ENCODE data around the gene NTMT1.
"Not testable (repeated sequence)": the region's sequence is repeated elsewhere in the genome, so short reads cannot be mapped to it uniquely, and the experiment has no call there.

The NTMT1 gene

DNA sequence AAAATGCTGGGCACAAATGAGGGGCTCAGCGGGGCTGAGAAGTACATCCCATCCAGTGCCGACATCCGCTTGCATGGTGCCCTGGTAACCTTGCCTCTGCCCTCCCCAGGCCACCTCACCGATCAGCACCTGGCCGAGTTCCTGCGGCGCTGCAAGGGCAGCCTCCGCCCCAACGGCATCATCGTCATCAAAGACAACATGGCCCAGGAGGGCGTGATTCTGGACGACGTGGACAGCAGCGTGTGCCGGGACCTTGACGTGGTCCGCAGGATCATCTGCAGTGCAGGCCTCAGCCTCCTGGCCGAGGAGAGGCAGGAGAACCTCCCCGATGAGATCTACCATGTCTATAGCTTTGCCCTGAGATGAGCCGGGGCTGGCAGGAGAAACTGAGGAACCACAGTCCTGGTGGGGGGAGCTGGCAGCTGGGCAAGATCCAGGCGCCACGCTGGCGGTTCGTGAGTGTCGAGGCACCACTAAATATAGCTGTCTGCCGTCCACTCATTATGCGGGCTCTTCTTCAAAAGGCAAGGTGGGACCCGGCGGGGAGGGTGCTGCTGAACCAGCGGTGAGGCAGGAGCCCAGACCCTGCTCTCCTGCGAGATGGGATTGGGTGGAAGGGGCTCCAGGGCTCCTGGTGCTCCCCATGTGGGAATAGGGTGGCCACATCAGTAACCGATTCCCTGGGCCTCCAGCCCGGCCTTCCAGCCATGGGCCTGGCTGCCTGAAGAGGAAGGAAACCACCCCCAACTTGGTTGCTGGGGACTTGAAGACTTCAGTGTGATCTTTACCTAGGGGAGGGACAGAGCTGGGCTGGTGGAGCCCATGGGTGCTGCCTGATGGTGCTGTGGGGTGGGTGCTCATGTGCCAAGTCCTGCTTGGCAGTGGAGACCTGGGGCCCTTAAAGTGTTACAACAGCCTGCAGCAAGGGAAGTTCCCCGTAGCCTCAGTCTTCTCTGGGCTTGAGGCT lies 9.4 kb downstream of the NTMT1 start:
- DNase-seq (ENCODE audit: low read depth in 2 of 2, low spot score in 1 of 2) = no peak

DNA sequence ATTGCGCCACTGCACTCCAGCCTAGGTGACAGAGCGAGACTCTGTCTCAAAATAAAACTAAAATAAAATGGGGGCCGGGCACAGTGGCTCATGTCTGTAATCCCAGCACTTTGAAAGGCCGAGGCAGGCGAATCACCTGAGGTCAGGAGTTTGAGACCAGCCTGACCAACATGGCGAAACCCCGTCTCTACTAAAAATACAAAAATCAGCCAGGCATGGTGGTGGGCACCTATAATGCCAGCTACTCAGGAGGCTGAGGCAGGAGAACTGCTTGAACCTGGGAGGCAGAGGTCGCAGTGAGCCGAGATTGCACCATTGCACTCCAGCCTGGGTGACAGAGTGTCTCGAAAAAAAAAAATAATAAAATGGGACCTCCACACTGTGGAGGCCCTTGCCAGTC lies 10.4 kb downstream of the NTMT1 start:
- not testable (repeated sequence) for DNase-seq (ENCODE audit: low read depth in 2 of 2, low spot score in 1 of 2)

DNA sequence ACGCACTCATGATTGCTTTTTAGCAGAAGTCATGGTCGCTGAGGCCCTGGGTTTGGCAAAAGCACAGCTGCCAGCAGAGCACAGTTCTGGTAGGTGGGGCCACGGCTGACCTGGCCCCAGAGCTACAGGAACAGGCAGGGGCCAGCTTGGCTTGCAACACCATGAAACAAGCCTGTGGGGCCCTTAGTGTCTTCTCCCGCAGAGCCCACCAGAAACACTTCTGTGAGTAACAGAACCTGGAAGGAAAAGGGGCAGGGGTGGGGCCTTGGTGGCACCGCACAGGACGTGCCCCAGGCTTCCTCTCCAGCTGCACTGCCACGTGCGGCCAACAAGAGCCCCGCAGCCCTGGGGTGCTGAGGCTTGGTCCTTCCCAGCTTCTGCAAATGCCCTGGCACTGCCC lies 11.1 kb downstream of the NTMT1 start:
- DNase-seq (ENCODE audit: low read depth in 2 of 2, low spot score in 1 of 2) = no peak

DNA sequence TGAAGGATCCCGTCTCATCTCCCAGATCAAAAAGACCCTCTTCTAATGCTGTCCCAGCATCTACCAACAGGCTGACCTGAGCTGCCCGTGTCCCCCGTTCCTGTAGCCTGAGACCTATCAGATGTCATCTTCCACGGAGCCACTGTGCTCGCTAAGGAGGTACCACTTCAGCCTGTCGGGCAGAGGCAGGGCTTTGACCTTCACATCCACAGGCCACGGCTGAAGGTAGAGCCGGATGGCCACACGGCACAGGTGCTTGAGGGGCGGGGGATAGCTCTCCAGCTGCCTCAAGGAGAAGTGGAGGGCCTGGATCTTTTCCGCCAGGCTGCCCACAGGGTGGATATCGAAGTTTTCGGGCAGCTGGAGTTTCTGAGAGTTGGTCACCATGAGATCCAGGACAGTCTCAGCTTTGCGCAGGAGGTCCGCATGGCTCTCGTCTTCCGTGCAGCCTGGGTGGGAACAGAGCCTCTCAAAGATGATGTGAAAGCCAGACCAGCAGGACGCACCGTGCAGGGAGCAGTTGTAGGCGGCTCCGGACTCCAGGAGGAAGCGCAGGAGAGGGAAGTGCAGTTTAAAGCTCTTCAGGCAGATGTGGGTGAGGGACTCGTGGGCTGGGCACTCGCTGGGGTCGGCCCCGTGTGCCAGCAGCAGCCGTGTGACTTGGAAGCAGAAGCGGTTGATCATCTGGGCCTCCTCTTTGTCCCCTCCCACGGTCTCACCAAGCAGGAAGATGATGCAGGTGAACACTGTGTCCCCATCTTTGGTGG lies 11.9 kb downstream of the NTMT1 start:
- DNase-seq (ENCODE audit: low read depth in 2 of 2, low spot score in 1 of 2) = no peak

DNA sequence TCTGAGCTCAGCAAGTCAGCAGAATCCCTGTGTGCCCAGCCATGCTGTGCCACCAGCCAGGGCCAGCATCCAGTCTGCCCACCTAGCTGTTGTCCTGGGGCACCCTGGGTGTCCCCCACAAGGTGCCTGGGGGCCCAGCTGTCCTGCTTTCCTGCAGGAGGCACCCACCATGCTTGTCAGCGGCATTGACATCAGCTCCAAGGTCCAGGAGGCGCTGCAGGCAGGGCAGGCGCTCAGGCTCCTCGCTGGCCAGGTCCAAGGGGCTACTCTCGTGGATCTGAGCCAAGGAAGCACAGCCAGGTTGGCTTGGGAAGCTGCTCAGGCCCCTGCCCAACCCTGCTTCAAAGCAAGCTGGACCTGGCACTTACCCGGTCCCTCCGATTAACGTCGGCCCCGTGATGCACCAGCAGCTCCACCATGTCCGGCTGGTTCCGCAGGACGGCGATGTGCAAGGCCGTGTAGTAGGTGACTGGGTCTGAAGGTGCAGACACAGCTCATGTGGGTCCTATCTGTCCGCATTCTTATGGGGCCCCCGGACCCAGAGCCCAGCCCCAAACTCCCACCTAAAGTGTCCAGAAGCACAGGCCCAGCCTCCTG lies 13.2 kb downstream of the NTMT1 start:
- no peak for DNase-seq (ENCODE audit: low read depth in 2 of 2, low spot score in 1 of 2)

DNA sequence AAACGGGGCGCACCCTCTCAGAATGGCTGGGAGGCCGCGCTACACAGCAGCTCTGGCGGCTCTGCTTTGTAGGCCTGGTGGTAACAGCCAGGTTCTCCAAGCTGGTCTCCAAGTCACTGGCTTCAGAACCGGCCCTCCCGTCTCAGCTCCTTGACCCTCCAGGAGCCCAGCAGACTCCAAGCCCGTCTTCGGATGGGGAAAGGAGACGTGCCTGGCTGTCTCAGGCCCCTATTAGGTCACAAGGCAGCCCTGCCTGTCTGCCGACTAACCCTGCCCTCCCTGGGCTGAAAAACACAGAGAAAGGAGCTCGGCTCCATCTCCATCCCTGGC lies 13.8 kb downstream of the NTMT1 start:
- DNase-seq (ENCODE audit: low read depth in 2 of 2, low spot score in 1 of 2) = no peak

DNA sequence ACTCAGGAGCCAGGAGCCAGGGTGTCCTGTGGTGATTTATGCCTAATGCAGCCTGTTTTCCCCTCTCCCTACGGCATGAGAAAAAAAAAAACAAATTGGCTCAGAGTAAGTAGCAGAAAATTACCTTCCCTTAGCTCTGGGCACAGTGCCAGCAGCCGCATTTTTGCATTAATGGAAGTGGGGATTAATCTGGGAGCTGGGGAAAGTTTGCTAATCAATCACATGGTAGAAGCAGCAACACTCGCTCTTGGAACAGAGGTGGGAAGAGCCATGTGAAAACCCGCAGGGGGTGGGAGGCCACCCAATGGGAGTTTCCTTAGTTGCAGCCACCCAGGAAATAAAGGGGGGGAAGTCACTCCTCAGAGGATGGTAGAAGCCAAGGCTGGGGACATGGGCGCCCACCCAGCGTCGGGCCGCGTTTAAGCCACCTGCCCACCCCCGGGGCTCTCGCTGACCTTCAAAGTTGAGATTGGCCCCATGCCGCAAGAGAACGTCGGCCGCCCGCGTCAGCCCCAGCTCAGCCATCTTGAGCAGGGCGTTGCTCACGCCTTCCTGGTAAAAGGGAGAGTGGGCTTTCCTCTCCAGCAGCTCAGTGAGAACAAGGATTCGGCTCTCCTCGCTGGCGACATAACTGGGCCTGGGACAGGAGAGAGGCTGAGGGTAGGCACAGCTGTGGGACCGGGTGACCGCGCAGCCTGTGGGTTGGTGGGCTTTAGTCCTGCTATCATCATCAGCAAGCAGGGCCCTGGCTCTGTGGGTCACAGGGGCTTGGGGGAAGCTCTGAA lies 14.3 kb downstream of the NTMT1 start:
- no peak for DNase-seq (ENCODE audit: low read depth in 2 of 2, low spot score in 1 of 2)

DNA sequence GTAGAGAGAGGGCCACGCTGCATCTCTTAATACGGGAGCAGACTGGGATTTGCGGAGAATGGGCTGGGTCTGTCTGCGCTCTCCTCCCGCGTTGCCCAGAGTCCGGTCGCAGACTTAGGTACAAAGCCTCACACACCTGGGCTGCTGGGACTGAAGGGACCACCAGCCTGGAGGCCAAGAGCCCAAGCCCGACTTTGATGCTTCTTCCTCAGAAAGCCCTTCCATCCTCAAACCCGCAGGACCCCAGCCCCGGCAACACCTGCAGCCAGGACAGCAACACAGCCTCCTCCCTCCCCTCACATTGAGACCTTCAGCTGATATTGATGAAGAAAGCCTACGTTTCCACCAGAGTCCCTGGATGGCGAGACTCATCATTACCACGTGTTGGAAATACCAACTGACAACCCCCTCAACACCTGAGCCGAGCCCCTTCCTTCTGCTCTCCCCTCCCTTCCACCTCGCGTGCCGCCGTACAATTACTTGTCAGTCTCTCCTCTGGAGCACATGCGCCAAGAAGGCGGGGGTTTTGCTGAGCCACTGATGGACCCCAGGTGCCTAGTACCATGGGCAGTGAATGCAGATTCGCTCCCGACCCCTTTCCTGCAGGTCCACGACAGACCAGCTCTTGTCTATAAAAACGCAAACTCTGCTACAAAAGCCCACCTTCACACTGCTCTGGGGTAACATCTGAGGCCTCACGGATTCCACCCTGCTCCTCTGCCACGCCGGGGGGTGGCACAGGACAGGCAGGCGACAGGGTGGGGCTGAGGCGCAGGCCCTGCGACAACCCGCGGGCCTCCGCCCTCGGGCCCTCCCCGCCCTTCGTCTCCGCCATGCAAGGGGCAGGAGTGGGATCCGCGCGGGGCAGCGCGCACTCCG lies 15.1 kb downstream of the NTMT1 start:
- no peak for DNase-seq (ENCODE audit: low read depth in 2 of 2, low spot score in 1 of 2)

DNA sequence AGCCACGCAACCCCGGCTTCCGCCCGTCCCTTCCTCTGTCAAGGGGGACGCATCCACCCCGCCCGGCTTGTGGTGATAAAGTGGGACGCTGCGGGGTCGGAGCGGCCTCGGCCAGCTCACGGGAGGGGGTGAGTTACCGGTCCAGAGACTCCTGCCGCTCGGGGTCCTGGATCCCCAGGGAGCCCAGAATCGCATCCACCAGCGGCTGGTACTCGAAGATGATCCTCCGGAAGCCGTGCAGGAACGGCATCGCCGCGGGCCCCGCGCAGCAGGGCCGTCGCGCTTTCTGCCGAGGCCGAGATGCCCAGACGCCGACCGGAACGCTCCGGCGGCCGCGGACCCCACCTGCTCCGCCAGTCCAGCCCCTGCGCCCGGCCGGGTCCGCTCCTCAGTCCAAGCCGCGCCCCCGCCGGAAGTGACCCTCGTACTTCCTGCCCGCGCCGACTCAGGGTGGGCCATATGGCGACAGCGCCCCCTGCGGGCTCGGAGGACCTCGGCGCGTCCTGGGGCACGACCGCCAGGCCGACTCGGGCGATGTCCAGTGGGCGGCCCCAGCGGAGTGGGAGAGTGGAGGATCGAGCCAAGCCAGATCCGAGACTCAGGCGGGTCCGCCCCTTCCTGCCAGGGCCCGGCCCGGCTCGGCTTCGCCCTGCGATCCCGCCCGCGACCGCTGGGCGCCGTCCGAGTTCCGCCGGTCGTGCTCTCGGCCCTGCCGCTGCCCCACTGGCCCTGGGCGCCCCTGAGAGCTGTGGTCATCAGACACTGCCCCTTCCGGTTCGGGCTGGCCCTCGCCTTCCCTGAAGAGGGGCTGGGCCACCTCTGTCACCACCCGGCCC lies 16.0 kb downstream of the NTMT1 start, which contains the start of gene ASB6:
Gene ASB6 (minus strand): TSS at position 402 of the 836 bp plus-strand sequence. CDS start 152 bp downstream, at position 250.
- peak; percentile 86 to 96 for DNase-seq (ENCODE audit: low read depth in 2 of 2, low spot score in 1 of 2)

DNA sequence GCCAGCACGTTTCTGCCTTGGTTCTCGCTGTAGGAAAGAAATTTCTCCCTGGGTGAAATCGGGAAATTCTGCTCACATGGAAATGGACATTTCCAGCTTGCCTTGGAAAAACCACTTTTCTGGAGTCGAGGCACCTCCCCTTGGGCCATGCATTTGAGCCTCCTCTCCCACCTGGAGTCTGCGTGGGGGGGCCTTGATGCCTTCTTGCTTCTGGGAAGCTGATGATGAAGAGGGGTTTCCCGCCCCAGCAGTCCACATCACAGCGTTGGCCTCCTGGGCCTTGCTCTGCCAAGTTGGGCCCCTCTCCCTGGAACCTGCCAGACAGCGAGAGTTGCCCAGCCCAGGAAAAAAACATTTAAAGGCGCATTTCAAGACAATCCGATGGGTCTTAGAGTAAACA lies 17.7 kb downstream of the NTMT1 start:
- no peak for DNase-seq (ENCODE audit: low read depth in 2 of 2, low spot score in 1 of 2)

DNA sequence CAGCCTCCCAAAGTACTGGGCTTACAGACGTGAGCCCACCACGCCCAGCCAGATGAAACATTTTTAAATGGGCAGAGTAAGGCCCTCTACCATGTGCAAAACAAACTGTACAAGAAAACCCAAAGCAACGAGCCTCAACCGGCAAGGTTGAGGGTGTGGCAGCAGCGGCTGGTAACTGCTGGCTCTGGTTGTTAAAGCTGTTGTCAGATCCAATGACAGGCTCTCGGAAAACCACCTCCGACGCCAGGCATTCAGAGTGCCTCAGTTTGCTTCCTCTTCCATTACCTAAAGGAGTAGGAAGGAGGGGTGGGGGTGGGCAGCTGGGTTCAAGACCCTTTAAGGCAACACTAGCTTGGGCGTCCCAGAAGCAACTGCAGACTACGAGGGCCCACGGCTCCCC lies 18.4 kb downstream of the NTMT1 start:
- DNase-seq (ENCODE audit: low read depth in 2 of 2, low spot score in 1 of 2) = no peak

DNA sequence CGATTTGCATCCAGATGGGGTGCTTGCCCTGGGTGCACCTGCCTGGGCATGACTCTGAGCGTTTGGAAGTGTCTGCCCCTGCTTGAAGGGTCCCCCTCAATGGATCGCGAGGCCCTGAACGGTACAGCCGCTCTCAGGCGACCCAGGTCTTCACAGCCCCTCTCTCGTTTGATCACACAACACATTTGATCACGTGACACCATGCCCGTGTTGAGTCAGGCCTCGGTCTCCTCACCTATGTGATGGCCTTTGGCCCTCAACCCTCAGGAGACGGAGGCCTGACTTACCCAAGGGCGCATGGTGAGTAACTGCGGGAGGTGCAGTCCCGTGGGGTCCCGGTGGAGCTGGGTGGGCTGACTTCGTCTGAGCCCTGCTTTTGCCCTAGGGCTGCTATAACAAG lies 18.9 kb downstream of the NTMT1 start:
- DNase-seq (ENCODE audit: low read depth in 2 of 2, low spot score in 1 of 2) = no peak

DNA sequence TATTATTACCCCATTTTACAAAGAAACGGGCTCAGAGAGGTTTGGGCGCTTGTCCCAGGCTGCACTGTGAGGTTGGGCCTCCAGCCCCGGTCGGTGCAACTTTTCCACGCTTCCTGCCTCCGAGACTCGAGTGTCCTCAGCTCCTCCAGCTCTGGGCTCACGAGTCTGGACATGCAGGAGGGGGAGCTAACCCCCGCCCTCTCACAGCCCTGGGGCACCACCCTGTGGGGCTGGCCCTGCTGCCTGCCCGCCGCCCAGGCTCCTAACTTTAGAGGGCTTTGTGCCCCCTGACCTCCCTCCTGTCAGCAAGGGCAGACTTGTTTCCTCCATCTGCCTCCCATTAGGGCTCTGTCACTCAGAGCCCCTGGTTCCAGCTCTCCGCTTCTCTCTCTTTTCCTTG lies 20.3 kb downstream of the NTMT1 start:
- DNase-seq (ENCODE audit: low read depth in 2 of 2, low spot score in 1 of 2) = no peak

DNA sequence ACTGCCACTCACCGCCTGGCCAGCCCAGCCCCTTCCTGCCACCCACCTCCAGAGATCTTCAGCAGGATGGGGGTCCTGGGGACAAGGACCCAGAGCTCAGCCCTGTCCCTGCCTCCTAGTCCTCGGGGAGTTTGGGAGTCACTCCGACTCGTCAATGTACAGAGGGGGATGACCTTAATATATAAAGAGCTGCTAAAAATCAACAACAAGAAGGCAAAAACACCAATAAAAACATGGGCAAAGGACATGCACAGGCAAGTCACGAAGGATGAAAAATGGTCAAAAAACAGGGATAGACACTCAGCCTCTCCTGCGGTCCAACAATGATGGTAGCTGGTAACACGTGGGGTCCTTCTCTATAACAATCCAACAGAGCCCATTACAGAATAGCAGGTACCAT lies 20.7 kb downstream of the NTMT1 start:
- no peak for DNase-seq (ENCODE audit: low read depth in 2 of 2, low spot score in 1 of 2)

DNA sequence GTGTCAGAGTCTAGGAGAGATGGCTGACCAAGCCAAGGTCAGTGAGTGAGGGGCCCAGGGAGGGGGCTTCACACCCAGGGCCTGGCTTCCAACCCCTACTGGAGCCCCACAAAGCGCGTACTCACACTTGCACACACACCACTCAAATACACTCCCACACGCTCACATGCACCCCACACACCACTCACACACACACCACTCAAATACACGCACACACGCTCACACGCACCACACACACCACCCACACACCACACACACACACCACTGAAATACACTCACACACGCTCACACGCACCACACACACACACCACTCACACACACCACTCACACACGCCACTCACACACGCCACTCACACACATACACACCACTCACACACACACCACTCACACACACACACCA lies 21.7 kb downstream of the NTMT1 start:
- no peak for DNase-seq (ENCODE audit: low read depth in 2 of 2, low spot score in 1 of 2)

DNA sequence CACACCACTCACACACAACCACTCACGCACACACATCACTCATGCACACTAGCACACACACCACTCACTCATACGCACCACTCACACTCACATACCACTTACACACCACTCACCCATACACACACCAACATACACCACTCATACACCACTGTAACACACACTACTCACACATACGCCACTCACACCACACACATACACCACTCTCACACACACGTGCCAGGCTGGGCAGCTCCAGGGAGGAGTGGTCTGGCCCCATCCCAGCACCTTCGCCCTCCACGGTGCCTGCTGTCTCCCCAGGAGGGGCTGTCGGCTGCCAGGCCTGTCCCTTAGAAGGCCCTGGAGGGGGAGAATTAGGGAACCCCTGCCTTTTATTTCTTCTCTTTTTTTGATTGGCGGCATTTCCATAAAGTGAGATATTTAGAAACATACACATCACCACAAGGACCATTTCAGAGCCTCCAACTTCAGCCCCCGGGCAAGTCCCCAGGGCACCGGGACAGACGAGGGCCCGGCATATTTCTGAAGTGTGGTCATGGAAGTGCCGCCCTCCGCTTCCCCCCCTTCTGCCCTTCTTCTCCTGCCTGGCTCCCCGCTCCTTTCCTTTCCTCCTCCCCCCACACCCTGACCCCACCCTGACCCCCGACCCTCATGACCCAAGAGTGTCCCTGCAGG lies 22.3 kb downstream of the NTMT1 start:
- no peak for DNase-seq (ENCODE audit: low read depth in 2 of 2, low spot score in 1 of 2)

DNA sequence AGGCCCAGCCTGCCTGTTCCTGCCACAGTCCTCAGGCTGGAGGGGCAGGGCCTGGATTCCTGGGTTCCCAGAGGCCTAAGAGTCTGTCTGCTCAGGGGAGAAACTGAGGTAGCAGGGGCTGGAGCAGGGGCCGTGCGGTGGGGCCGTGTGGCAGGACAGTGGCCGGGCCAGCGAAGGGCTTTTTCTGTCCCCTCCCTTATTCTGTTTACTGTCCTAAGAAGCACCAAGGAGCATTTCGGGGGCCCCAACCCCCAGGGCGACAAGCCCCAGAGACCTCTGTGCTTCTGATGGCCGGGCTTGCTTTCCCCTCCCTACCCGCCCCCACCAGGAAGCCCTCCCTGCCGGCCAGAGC lies 22.8 kb downstream of the NTMT1 start:
- DNase-seq (ENCODE audit: low read depth in 2 of 2, low spot score in 1 of 2) = no peak

DNA sequence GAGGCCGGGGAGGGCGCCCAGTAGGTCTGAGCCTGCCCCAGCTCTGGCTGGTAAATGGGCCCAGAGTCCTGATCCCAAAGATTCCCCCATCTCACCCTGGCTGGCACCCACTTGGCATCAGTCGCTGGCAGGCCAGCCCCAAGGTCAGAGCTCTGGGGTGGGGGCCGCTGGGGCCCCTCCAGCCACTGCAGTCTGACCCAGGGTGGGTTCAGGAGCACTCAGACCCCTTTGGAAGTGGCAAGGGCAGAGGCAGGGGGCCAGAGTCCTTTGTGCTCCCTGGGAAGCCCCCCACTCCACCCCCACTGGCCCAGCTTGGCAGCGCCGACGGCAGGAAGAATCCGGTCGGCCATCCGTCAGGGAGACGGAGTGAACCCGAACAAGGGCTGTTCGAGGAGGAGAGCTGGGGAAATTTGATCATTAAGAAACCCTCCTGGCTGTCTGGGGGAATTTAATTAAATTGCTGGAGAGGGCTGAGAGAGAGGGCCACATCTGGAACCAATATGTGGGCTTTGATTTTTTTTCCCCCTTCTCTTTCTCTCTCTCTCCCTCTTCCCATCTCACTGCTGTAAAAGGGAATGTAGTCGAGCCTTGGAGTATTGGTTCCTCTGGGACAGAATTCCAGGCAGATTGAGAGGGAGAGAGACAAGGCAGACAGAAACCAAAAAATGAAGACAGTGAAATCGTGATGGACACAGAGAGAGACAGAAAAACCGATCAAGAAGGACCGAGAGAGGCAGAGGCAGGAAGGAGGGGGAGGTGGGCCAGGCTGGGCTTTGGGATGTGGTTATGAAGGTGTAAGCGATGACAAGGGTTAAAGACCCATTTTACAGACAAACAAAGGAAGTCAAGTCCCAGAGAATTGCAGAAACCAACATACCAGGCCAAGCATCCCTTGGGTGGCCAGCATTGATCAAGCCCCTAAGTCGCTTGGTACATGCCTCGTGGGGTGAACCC lies 24.0 kb downstream of the NTMT1 start:
- no peak for DNase-seq (ENCODE audit: low read depth in 2 of 2, low spot score in 1 of 2)

Measured in stimulated activated CD8-positive, alpha-beta memory T cell treated with anti-CD3 and anti-CD28 coated beads, Interleukin-4, amount 100 ng/mL, for 1 hour (primary cell).